CD4-positive, alpha-beta T cell (primary cell): Measurements from ENCODE around the gene BLOC1S4. TPM values are rescaled to one million over a fixed set of nuclear protein-coding genes. Genes with fewer than 3 reads are reported as not detected.

ENCODE experiments used
- ATAC-seq: fragments of 200-7000 bp; cut with Tn5 transposase; one replicate; pipeline ENCODE4 v1.10.0; 2022; ENCODE audit warnings: mild to moderate bottlenecking; ENCODE audit not compliant: poor library complexity
- CTCF ChIA-PET: fragments of 350-600 bp; sonication (Branson Sonifier 250); formaldehyde crosslinking; loops from one replicate; lab custom pipeline; 2021; ENCODE audit warnings: antibody characterized with exemption, inconsistent platforms; lab: Charles Lee
- POLR2A ChIA-PET: fragments of 350-600 bp; sonication (Branson Sonifier 250); formaldehyde crosslinking; loops from one replicate; lab custom pipeline; 2021; ENCODE audit warnings: antibody characterized with exemption, inconsistent platforms; lab: Charles Lee
- DNase-seq, 14 experiments: peaks; one replicate each; pipeline ENCODE4 v3.0.0-alpha.2; 2013 to 2020; ENCODE audit warnings: mixed read lengths in 2 of 14
- H3K27ac ChIP-seq, 2 donors: one replicate each; pipeline versions ENCODE4 v1.5.1 to v1.7.0; 2013; ENCODE audit warnings: low read length in 2 of 2, low read depth in 1 of 2, mild to moderate bottlenecking in 1 of 2
- H3K27me3 ChIP-seq, 2 experiments: 1 replicate in 1 of 2; 2 replicates in 1 of 2; pipeline versions ENCODE4 v1.6.1 to v1.7.0; 2013; ENCODE audit warnings: low read length in 2 of 2, control low read depth in 1 of 2, mild to moderate bottlenecking in 1 of 2, moderate library complexity in 1 of 2; ENCODE audit not compliant: insufficient read depth in 2 of 2, control insufficient read depth in 1 of 2
- H3K36me3 ChIP-seq: one replicate; pipeline ENCODE4 v1.6.1; 2013; ENCODE audit warnings: low read length, control low read depth; ENCODE audit not compliant: insufficient read depth
- H3K4me1 ChIP-seq: one replicate; pipeline ENCODE4 v1.6.1; 2013; ENCODE audit warnings: low read length, control low read depth; ENCODE audit not compliant: insufficient read depth
- H3K4me3 ChIP-seq: one replicate; pipeline ENCODE4 v1.5.1; 2013; ENCODE audit warnings: mild to moderate bottlenecking, low read length, moderate library complexity
- H3K9me3 ChIP-seq, 2 experiments: 1 replicate in 1 of 2; 2 replicates in 1 of 2; pipeline versions ENCODE4 v1.6.1 to v1.7.0; 2013; ENCODE audit warnings: low read length in 2 of 2, mild to moderate bottlenecking in 2 of 2, control low read depth in 1 of 2, moderate library complexity in 1 of 2; ENCODE audit not compliant: control insufficient read depth in 1 of 2, insufficient read depth in 1 of 2
- H3K27ac Mint-ChIP-seq: one replicate; pipeline ENCODE4 v1.8.0; 2020; ENCODE audit warnings: mixed read lengths
- H3K27me3 Mint-ChIP-seq: one replicate; pipeline ENCODE4 v1.8.0; 2021; ENCODE audit warnings: mixed read lengths
- H3K36me3 Mint-ChIP-seq: one replicate; pipeline ENCODE4 v1.8.0; 2021; ENCODE audit warnings: low read depth, mixed read lengths
- H3K4me1 Mint-ChIP-seq: one replicate; pipeline ENCODE4 v1.8.0; 2021; ENCODE audit warnings: low read depth, mixed read lengths
- H3K4me3 Mint-ChIP-seq: one replicate; pipeline ENCODE4 v1.8.0; 2020; ENCODE audit warnings: mild to moderate bottlenecking, mixed read lengths
- H3K9me3 Mint-ChIP-seq: one replicate; pipeline ENCODE4 v1.8.0; 2020; ENCODE audit warnings: mixed read lengths
- intact Hi-C, 2 experiments: fragments of 100-400 bp; cut with DNase I in 1 of 2; cut with micrococcal nuclease in 1 of 2; formaldehyde crosslinking; loops; one replicate each; pipeline versions ENCODE4 v1.15.1 to v1.9.0; 2023 to 2025; cut with DNase I, micrococcal nuclease
- polyA plus RNA-seq, 2 donors: library from polyadenylated mRNA; unstranded; fragments of 120-200 nt; gene quantifications; one replicate each; pipeline ENCODE4 v1.2.1, GENCODE V29; 2013
- total RNA-seq, 174 experiments: library from RNA in 2 of 174; stranded (reverse) in 2 of 174; gene quantifications; one replicate each; pipeline ENCODE4 v1.2.3 and lab custom pipeline; 2021 to 2026
- TF ChIP-seq, protein P1 (sequence below): fragments of 200-600 bp; IDR thresholded peaks from one replicate; pipeline ENCODE4 v1.8.0; 2022; ENCODE audit warnings: antibody characterized with exemption, mild to moderate bottlenecking

The BLOC1S4 gene, protein sequence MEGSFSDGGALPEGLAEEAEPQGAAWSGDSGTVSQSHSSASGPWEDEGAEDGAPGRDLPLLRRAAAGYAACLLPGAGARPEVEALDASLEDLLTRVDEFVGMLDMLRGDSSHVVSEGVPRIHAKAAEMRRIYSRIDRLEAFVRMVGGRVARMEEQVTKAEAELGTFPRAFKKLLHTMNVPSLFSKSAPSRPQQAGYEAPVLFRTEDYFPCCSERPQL
- total RNA-seq (10 to 100 TPM; 24.6 to 27.6 TPM), total RNA-seq (lab: John Stamatoyannopoulos, UW) (15.0 to 49.3 (median 26.4) reads per million in 172 experiments)
- 19.5 TPM for polyA plus RNA-seq (2013, experiment 1 of 2)
- 18.3 TPM for polyA plus RNA-seq (2013, experiment 2 of 2)

DNA sequence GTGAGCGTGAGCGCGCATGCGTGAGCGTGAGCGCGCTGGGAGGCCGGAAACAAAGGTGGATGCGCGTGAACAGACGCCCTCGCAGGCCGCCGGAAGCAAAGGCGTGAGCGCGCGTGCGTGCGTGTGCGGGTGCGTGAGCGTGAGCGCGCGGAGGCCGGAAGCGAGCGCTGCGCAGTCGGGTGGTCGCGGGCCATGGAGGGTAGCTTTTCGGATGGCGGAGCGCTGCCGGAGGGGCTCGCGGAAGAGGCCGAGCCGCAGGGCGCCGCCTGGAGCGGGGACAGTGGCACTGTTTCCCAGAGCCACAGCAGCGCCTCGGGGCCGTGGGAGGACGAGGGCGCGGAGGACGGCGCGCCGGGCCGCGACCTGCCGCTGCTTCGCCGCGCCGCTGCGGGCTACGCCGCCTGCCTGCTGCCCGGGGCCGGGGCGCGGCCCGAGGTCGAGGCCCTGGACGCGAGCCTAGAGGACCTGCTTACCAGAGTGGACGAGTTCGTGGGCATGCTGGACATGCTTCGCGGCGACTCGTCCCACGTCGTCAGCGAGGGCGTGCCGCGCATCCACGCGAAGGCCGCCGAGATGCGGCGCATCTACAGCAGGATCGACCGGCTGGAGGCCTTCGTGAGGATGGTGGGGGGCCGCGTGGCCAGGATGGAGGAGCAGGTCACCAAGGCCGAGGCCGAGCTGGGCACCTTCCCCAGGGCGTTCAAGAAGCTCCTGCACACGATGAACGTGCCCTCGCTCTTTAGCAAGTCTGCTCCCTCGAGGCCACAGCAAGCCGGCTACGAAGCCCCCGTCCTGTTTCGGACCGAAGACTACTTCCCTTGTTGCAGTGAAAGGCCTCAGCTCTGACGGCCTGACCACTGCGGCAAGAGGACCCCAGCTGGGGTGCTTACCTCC is at the start of gene BLOC1S4:
TSS of gene BLOC1S4 (plus strand) at position 157 of the 894 bp plus-strand sequence. CDS start at position 193, 36 bp downstream.
- Mint-ChIP-seq H3K27me3 (no peaks in the 10 kb centered on the region), H3K9me3 (no peaks in the 10 kb centered on the region), H3K4me3 (peak within 1 kb of the TSS; percentile 99), H3K4me1 (peaks cover 39% of the 10 kb centered on the region), H3K36me3 (peaks cover 11% of the 10 kb centered on the region), H3K27ac (peak within 1 kb of the TSS; percentile 99)
- POLR2A ChIA-PET, result interaction anchor here (0.6 to 10.4 kb wide), 26 partner anchors 8 to 356 kb away, joined by 3 to 221 read pairs (median 6); partner anchors contain the start of genes GRPEL1, MRFAP1, S100P and TADA2B
- Histone ChIP-seq H3K36me3 (no peaks in the 10 kb centered on the region), H3K4me1 (peaks cover 31% of the 10 kb centered on the region), H3K27ac (peak within 1 kb of the TSS; percentile 82 to 85), H3K9me3 (no peaks in the 10 kb centered on the region), H3K27me3 (no peaks in the 10 kb centered on the region), H3K4me3 (peak within 1 kb of the TSS; percentile 95)
- peak; percentile 79 for ATAC-seq
- CTCF ChIA-PET, result interaction anchor here (0.9 to 6.8 kb wide), 6 partner anchors 11 to 158 kb away, joined by 3 to 101 read pairs (median 6); a partner anchor contains a TSS
- DNase-seq, result peak; percentile 79 to 98 (median 88)
- TF ChIP-seq, protein P1, sequence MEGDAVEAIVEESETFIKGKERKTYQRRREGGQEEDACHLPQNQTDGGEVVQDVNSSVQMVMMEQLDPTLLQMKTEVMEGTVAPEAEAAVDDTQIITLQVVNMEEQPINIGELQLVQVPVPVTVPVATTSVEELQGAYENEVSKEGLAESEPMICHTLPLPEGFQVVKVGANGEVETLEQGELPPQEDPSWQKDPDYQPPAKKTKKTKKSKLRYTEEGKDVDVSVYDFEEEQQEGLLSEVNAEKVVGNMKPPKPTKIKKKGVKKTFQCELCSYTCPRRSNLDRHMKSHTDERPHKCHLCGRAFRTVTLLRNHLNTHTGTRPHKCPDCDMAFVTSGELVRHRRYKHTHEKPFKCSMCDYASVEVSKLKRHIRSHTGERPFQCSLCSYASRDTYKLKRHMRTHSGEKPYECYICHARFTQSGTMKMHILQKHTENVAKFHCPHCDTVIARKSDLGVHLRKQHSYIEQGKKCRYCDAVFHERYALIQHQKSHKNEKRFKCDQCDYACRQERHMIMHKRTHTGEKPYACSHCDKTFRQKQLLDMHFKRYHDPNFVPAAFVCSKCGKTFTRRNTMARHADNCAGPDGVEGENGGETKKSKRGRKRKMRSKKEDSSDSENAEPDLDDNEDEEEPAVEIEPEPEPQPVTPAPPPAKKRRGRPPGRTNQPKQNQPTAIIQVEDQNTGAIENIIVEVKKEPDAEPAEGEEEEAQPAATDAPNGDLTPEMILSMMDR, result no peak
- intact Hi-C loops, result loop anchor here (1.0 to 5.0 kb wide), 7 partner anchors 19 to 352 kb away; partner anchors contain the start of genes MRFAP1 (in 2 of the 2), GRPEL1 (in 1 of the 2), KIAA0232 (in 1 of the 2) and MAN2B2 (in 1 of the 2)

DNA sequence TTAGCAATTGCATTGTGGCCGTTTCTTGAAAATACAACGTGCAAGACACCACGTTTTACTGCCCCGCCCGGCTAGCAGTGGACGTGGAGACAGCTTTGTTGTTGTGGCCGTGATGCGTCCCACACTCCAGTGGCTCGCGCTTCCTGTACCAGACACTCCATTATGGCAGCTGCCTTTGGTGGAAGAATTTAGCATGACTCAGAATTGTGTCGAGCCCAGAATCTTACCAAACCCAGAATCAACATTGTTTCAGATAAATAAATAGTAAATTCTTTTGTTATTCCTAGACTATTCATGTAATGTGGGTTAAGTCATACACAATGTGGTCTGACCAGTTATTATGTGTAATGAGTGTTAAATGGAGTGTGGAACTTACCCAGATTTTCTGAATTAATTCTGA is 47.6 kb upstream of the BLOC1S4 start:
- no peak overlapping the region for H3K27ac Mint-ChIP-seq
- peaks cover 7% of the 10 kb centered on the region for H3K36me3 Mint-ChIP-seq
- ChIA-PET CTCF (no interaction called here), POLR2A (no interaction called here)
- no peak overlapping the region for H3K27ac ChIP-seq
- H3K9me3 Mint-ChIP-seq, result no peaks in the 10 kb centered on the region
- H3K4me3 ChIP-seq, result no peak overlapping the region
- H3K4me1 Mint-ChIP-seq, result peaks cover 4% of the 10 kb centered on the region
- TF ChIP-seq, protein P1, result no peak
- peaks cover 5% of the 10 kb centered on the region for H3K36me3 ChIP-seq
- H3K27me3 Mint-ChIP-seq, result peaks cover 3% of the 10 kb centered on the region
- H3K27me3 ChIP-seq, result peaks cover 3 to 7% of the 10 kb centered on the region in 2 experiments
- intact Hi-C loops, result no loop called here
- H3K4me3 Mint-ChIP-seq, result no peak overlapping the region
- peaks cover 0 to 3% of the 10 kb centered on the region in 2 experiments for H3K9me3 ChIP-seq
- DNase-seq (no peak), ATAC-seq (no peak)
- H3K4me1 ChIP-seq, result peaks cover 21% of the 10 kb centered on the region

DNA sequence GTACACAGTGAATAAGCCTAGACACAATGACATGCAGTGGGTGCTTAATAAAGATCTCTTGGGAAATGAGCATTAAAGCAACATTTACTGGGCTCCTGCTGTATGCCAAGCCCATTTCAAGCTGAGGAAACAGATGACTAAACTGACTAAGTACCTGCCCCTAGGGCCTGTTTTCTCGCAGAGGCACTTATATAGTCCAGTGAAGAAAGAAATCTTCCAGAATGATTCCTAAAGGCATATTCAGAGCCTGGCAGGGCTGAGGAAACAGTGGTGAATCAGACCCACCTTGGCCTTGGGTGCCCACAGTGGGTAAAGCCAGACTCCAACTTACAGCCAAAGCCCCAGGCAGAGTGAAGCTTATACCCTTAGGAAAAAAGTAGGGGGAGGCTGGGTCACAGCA is 44.3 kb upstream of the BLOC1S4 start:
- Mint-ChIP-seq H3K4me1 (peaks cover 32% of the 10 kb centered on the region), H3K9me3 (no peaks in the 10 kb centered on the region), H3K27ac (no peak overlapping the region), H3K4me3 (peak overlapping the region; percentile 45), H3K36me3 (peaks cover 39% of the 10 kb centered on the region), H3K27me3 (no peaks in the 10 kb centered on the region)
- Histone ChIP-seq H3K27me3 (no peaks in the 10 kb centered on the region), H3K36me3 (peaks cover 20% of the 10 kb centered on the region), H3K27ac (no peak overlapping the region), H3K4me1 (peaks cover 33% of the 10 kb centered on the region), H3K4me3 (no peak overlapping the region), H3K9me3 (peaks cover 0 to 3% of the 10 kb centered on the region in 2 experiments)
- TF ChIP-seq, protein P1, result no peak
- no peak for ATAC-seq
- DNase-seq, result no peak
- CTCF ChIA-PET, result interaction anchor here (0.8 kb wide), 1 partner anchor 18 kb away, joined by 3 read pairs; no protein-coding TSS in a partner anchor
- POLR2A ChIA-PET, result interaction anchor here (0.5 to 7.2 kb wide), 3 partner anchors 30 to 1078 kb away, joined by 3 to 221 read pairs (median 169); partner anchors contain the start of genes BLOC1S4 and MRFAP1
- intact Hi-C loops, result loop anchor here (2.0 to 10.0 kb wide), 2 partner anchors 29 to 113 kb away; partner anchors contain the start of gene KIAA0232 (in 1 of the 2)
